Fibroblast of lung (primary cell): ENCODE results near the gene CIDEC. TPM values are rescaled to one million over a fixed set of nuclear protein-coding genes. Genes with fewer than 3 reads are reported as not detected.

ENCODE experiments used
- DNase-seq, 2 donors: peaks; one replicate each; pipeline versions ENCODE4 v3.0.0 to v3.0.0-alpha.2; 2010; ENCODE audit warnings: low read depth in 2 of 2
- H2AFZ ChIP-seq: 2 replicates; pipeline ENCODE4 v1.5.1; 2012; ENCODE audit warnings: low read length, control low read depth, inconsistent platforms
- H3K27ac ChIP-seq: 2 replicates; pipeline ENCODE4 v1.5.1; 2011; ENCODE audit warnings: low read length, control low read depth; ENCODE audit not compliant: insufficient read depth
- H3K27me3 ChIP-seq: 2 replicates; pipeline ENCODE4 v1.5.1; 2011; ENCODE audit warnings: mild to moderate bottlenecking, low read length; ENCODE audit not compliant: control insufficient read depth, insufficient read depth
- H3K36me3 ChIP-seq: 2 replicates; pipeline ENCODE4 v1.5.1; 2011; ENCODE audit warnings: low read length; ENCODE audit not compliant: control insufficient read depth, insufficient read depth
- H3K4me1 ChIP-seq: 2 replicates; pipeline ENCODE4 v1.5.1; 2011; ENCODE audit warnings: low read length; ENCODE audit not compliant: control insufficient read depth, insufficient read depth; ENCODE audit errors: extremely low read depth
- H3K4me2 ChIP-seq: 2 replicates; pipeline ENCODE4 v1.5.1; 2011; ENCODE audit warnings: low read length, control low read depth; ENCODE audit not compliant: insufficient read depth; ENCODE audit errors: extremely low read depth
- H3K4me3 ChIP-seq, 4 experiments: fragments of 200-600 bp in 1 of 4; sonication (generic) in 1 of 4; replicated peaks in 1 of 4; 2 replicates each; pipeline ENCODE4 v1.5.1; 2011 to 2016; ENCODE audit warnings: low read length in 4 of 4, low read depth in 3 of 4, mild to moderate bottlenecking in 3 of 4, control low read depth in 2 of 4, inconsistent platforms in 1 of 4, mixed read lengths in 1 of 4; ENCODE audit not compliant: insufficient read depth in 1 of 4; ENCODE audit errors: control extremely low read depth in 1 of 4
- H3K79me2 ChIP-seq: 2 replicates; pipeline ENCODE4 v1.5.1; 2012; ENCODE audit warnings: mild to moderate bottlenecking, low read length, inconsistent platforms; ENCODE audit not compliant: control insufficient read depth, insufficient read depth
- H3K9ac ChIP-seq: 2 replicates; pipeline ENCODE4 v1.5.1; 2011; ENCODE audit warnings: mild to moderate bottlenecking, low read length, control low read depth; ENCODE audit not compliant: insufficient read depth
- H3K9me3 ChIP-seq: 2 replicates; pipeline ENCODE4 v1.5.1; 2012; ENCODE audit warnings: low read depth, low read length; ENCODE audit not compliant: control insufficient read depth, insufficient read depth
- H4K20me1 ChIP-seq: 2 replicates; pipeline ENCODE4 v1.5.1; 2011; ENCODE audit warnings: low read length; ENCODE audit not compliant: control insufficient read depth, insufficient read depth; ENCODE audit errors: extremely low read depth
- EZH2 ChIP-seq: IDR thresholded peaks from 2 replicates; pipeline ENCODE4 v1.5.1; 2012; ENCODE audit warnings: low read length, control low read depth, mild to moderate bottlenecking; ENCODE audit errors: missing control alignments
- polyA plus RNA-seq, 2 donors: library from polyadenylated mRNA; depleted of rRNA in 1 of 2; stranded (reverse) in 1 of 2; unstranded in 1 of 2; fragments of >200 nt; gene quantifications; 2 replicates each; pipeline ENCODE4 v1.2.1, GENCODE V29; 2011 to 2012; ENCODE audit warnings: missing spikeins in 1 of 2
- total RNA-seq: library from RNA; depleted of rRNA; stranded (reverse); fragments of >200 nt; gene quantifications from 2 replicates; pipeline ENCODE4 v1.2.1, GENCODE V29; 2014
- TF ChIP-seq, protein P1 (sequence below), 2 donors: IDR thresholded peaks in 1 of 2; conservative IDR thresholded peaks in 1 of 2; 1 replicate in 1 of 2; 2 replicates in 1 of 2; pipeline ENCODE4 v1.5.1; 2011 to 2012; ENCODE audit warnings: low read length in 2 of 2, control low read depth in 1 of 2, inconsistent platforms in 1 of 2, low read depth in 1 of 2, mild to moderate bottlenecking in 1 of 2

CIDEC gene
- total and polyA plus RNA-seq, 2 donors (not counting 1 experiment from before 2014, with no cell fraction given): 0.08 to 0.17 TPM

DNA sequence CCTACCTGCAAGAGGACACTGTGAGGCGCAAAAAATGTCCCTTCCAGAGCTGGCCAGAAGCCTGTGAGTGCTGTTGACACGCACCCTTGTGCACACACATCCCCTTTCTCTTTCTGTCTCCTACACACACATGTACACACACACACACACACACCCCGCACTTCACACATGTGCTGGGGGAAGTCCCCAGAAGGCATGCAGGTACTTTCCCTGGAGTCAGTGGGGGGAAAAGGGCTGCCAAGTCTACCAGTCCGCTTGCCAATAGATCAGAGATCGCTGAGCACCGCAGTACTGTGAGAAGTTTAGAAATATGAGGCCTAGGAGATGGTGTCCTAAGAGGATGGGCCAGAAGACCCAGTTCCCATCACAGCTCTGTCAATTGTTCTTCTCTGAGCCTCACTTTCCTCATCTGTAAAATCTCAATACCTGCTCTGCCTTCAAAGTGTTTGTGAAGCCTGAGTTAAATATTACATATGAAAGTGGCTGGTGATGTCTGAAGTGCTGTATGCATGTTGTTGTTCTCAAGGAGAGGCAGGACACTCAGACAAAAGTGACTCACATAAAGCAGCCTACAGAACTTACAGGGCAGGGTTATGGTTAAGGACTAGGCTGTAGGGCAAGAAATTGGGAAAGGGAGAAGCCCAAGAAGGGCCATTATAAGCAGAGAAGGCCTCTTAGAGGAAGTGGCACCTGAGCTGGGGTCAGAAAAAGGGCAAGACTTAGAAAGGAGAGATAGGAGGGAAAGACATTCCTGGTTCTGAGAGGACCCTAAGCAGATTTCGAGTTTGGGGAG, 29.4 kb upstream of the CIDEC start:
- Histone ChIP-seq H2AFZ (no peak overlapping the region), H3K9ac (no peak overlapping the region), H3K79me2 (no peaks in the 10 kb centered on the region), H4K20me1 (no peaks in the 10 kb centered on the region), H3K4me1 (no peaks in the 10 kb centered on the region), H3K27ac (no peak overlapping the region), H3K9me3 (no peaks in the 10 kb centered on the region), H3K4me3 (no peak overlapping the region), H3K27me3 (no peaks in the 10 kb centered on the region), H3K4me2 (no peak overlapping the region), H3K36me3 (no peaks in the 10 kb centered on the region)
- no peak for TF ChIP-seq EZH2
- TF ChIP-seq, protein P1, sequence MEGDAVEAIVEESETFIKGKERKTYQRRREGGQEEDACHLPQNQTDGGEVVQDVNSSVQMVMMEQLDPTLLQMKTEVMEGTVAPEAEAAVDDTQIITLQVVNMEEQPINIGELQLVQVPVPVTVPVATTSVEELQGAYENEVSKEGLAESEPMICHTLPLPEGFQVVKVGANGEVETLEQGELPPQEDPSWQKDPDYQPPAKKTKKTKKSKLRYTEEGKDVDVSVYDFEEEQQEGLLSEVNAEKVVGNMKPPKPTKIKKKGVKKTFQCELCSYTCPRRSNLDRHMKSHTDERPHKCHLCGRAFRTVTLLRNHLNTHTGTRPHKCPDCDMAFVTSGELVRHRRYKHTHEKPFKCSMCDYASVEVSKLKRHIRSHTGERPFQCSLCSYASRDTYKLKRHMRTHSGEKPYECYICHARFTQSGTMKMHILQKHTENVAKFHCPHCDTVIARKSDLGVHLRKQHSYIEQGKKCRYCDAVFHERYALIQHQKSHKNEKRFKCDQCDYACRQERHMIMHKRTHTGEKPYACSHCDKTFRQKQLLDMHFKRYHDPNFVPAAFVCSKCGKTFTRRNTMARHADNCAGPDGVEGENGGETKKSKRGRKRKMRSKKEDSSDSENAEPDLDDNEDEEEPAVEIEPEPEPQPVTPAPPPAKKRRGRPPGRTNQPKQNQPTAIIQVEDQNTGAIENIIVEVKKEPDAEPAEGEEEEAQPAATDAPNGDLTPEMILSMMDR (conservative IDR thresholded peaks at IDR 0.05 in 1 of 2, IDR thresholded peaks at IDR 0.05 in 1 of 2; ENCODE audit: low read depth in 1 of 2, low read length in 2 of 2): no peak
- no peak for DNase-seq

- TF ChIP-seq, protein P1 (conservative IDR thresholded peaks at IDR 0.05 in 1 of 2, IDR thresholded peaks at IDR 0.05 in 1 of 2; ENCODE audit: low read depth in 1 of 2, low read length in 2 of 2): no peak
- TF ChIP-seq EZH2: no peak
- Histone ChIP-seq H3K27me3 (no peaks in the 10 kb centered on the region), H3K9ac (no peak overlapping the region), H4K20me1 (no peaks in the 10 kb centered on the region), H3K4me1 (peaks cover 2% of the 10 kb centered on the region), H3K27ac (no peak overlapping the region), H3K36me3 (no peaks in the 10 kb centered on the region), H3K4me2 (no peak overlapping the region), H3K9me3 (no peaks in the 10 kb centered on the region), H3K4me3 (no peak overlapping the region), H2AFZ (no peak overlapping the region), H3K79me2 (no peaks in the 10 kb centered on the region)
- DNase-seq: no peak
These were observed 28.2 kb upstream of the CIDEC start for GRCh38 chr3:9908286-9908685.

DNA sequence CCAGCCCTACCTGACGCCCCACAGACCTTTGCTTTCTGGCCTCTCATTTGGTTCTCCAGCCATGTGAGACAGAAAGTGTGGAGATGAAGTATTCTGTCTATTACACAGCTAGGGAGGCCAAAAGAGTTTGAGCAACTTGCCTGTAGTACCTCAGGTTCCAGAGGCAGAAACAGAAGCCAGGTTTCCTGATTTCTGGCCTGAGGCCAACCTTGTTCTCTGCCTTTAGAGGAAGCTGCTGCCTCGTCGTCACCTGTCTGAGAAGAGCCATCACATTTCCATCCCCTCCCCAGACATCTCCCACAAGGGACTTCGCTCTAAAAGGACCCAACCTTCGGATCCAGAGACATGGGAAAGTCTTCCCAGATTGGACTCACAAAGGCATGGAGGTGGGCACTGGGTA, 26.4 kb upstream of the CIDEC start:
- Histone ChIP-seq H3K4me2 (no peak overlapping the region), H3K79me2 (no peaks in the 10 kb centered on the region), H2AFZ (no peak overlapping the region), H3K27ac (no peak overlapping the region), H3K27me3 (no peaks in the 10 kb centered on the region), H3K36me3 (no peaks in the 10 kb centered on the region), H3K4me3 (no peak overlapping the region), H3K9me3 (no peaks in the 10 kb centered on the region), H3K9ac (no peak overlapping the region), H4K20me1 (no peaks in the 10 kb centered on the region), H3K4me1 (peaks cover 12% of the 10 kb centered on the region)
- TF ChIP-seq, protein P1 (conservative IDR thresholded peaks at IDR 0.05 in 1 of 2, IDR thresholded peaks at IDR 0.05 in 1 of 2; ENCODE audit: low read depth in 1 of 2, low read length in 2 of 2): no peak
- TF ChIP-seq EZH2: no peak
- DNase-seq: no peak
